SH-SY5Y (cell line): ENCODE measurements around the gene ADAMTS10.

ENCODE experiments used
- GATA2 ChIP-seq: IDR thresholded peaks from 2 replicates; pipeline ENCODE4 v1.6.1; 2011; ENCODE audit warnings: mild to moderate bottlenecking, low read depth, low read length
- GATA3 ChIP-seq: IDR thresholded peaks from 2 replicates; pipeline ENCODE4 v1.6.1; 2011; ENCODE audit warnings: low read depth, mild to moderate bottlenecking, low read length, moderate library complexity

DNA sequence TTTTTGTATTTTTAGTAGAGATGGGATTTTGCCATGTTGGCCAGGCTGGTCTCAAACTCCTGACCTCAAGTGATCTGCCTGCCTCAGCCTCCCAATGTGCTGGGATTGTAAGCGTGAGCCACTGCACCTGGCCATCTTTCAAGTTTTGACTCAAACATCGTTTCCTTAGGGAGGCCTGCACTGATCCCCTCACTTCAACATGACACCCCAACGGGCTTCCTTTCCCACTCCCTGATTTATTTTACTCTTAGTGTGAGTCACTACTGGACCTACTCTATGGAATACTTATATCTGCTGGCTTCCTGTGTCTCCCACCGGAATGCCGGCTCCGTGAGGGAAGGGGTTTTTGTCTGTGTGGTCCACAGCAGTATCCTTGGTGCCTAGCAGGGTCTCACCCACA is 4.5 kb upstream of the ADAMTS10 start:
- TF ChIP-seq GATA2 = no peak
- TF ChIP-seq GATA3 = no peak
